Calu3 (cell line): Measurements from ENCODE around the gene PDZK1IP1. TPM values are rescaled to one million over a fixed set of nuclear protein-coding genes. Genes with fewer than 3 reads are reported as not detected.

Source experiments
- BruUV-seq: library from RNA; stranded (reverse); fragments of 400-500 nt; replicated peaks from 2 replicates; lab custom pipeline; 2021; lab: Mats Ljungman, UMichigan
- CTCF ChIA-PET: fragments of 300-600 bp; sonication (Branson Sonifier 250); formaldehyde crosslinking; loops from one replicate; lab custom pipeline; 2022; ENCODE audit warnings: antibody characterized with exemption; lab: Charles Lee
- DNase-seq: peaks from one replicate; pipeline ENCODE4 v3.0.0; 2022
- H3K27ac Mint-ChIP-seq: one replicate; pipeline ENCODE4 v1.8.0; 2022; ENCODE audit warnings: mixed read lengths; ENCODE audit not compliant: unreplicated experiment
- H3K27me3 Mint-ChIP-seq: one replicate; pipeline ENCODE4 v1.8.0; 2022; ENCODE audit warnings: mixed read lengths; ENCODE audit not compliant: unreplicated experiment
- H3K36me3 Mint-ChIP-seq: one replicate; pipeline ENCODE4 v1.8.0; 2022; ENCODE audit warnings: mild to moderate bottlenecking, moderate library complexity, mixed read lengths; ENCODE audit not compliant: insufficient read depth, unreplicated experiment
- H3K4me1 Mint-ChIP-seq: one replicate; pipeline ENCODE4 v1.8.0; 2022; ENCODE audit warnings: mild to moderate bottlenecking, low read depth, mixed read lengths; ENCODE audit not compliant: unreplicated experiment
- H3K4me3 Mint-ChIP-seq: one replicate; pipeline ENCODE4 v1.8.0; 2022; ENCODE audit warnings: mild to moderate bottlenecking, low read depth, moderate library complexity, mixed read lengths; ENCODE audit not compliant: unreplicated experiment
- H3K9me3 Mint-ChIP-seq: one replicate; pipeline ENCODE4 v1.8.0; 2022; ENCODE audit warnings: low read depth, mixed read lengths; ENCODE audit not compliant: unreplicated experiment
- intact Hi-C: fragments of 100-400 bp; cut with micrococcal nuclease; formaldehyde crosslinking; loops from one replicate; pipeline ENCODE4 v1.10.0; 2022; ENCODE audit not compliant: unreplicated experiment
- total RNA-seq: library from RNA; stranded (reverse); gene quantifications from 2 replicates; pipeline ENCODE4 v1.2.3, GENCODE V29; 2022
- TF ChIP-seq, protein P1 (sequence below): fragments of 200-600 bp; IDR thresholded peaks from one replicate; pipeline ENCODE4 v1.8.0; 2022; ENCODE audit warnings: antibody characterized with exemption; ENCODE audit not compliant: unreplicated experiment

PDZK1IP1 gene
- total RNA-seq, 1 experiment from 2014 or later = 327 TPM

GRCh38 chr1:47137925-47138615 lies 51.8 kb downstream of the PDZK1IP1 start:
- no TSS peak for BruUV-seq
- TF ChIP-seq, protein P1, sequence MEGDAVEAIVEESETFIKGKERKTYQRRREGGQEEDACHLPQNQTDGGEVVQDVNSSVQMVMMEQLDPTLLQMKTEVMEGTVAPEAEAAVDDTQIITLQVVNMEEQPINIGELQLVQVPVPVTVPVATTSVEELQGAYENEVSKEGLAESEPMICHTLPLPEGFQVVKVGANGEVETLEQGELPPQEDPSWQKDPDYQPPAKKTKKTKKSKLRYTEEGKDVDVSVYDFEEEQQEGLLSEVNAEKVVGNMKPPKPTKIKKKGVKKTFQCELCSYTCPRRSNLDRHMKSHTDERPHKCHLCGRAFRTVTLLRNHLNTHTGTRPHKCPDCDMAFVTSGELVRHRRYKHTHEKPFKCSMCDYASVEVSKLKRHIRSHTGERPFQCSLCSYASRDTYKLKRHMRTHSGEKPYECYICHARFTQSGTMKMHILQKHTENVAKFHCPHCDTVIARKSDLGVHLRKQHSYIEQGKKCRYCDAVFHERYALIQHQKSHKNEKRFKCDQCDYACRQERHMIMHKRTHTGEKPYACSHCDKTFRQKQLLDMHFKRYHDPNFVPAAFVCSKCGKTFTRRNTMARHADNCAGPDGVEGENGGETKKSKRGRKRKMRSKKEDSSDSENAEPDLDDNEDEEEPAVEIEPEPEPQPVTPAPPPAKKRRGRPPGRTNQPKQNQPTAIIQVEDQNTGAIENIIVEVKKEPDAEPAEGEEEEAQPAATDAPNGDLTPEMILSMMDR = no peak
- Mint-ChIP-seq H3K27me3 (peaks cover 37% of the 10 kb centered on the region), H3K27ac (no peak overlapping the region), H3K9me3 (no peaks in the 10 kb centered on the region), H3K4me3 (no peak overlapping the region), H3K36me3 (no peaks in the 10 kb centered on the region), H3K4me1 (no peaks in the 10 kb centered on the region)
- no peak for DNase-seq
- CTCF ChIA-PET = no interaction called here
- intact Hi-C loops = no loop called here

DNA sequence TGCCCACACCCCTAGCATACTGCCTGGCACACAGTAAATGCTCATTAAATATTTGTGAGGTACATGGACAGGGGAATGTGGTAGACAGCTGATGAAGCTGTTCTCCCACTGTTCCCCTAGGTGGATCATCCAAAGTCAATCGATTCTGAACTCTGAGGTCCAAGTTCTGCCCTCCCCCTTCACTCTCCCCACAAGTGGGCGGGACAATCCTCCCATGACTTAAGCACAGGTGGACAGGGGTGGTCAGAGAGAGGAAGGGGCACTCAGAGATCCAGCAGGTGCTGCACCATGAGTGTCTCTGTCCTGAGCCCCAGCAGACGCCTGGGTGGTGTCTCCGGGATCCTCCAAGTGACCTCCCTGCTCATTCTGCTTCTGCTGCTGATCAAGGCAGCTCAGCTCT lies 52.6 kb downstream of the PDZK1IP1 start, which contains the start of gene CYP4A22:
Gene CYP4A22 (plus strand): TSS at position 244 of the 400 bp plus-strand sequence. CDS start 45 bp downstream, at position 289.
- Mint-ChIP-seq H3K27me3 (peaks cover 32% of the 10 kb centered on the region), H3K4me3 (no peak within 1 kb of the TSS), H3K36me3 (no peaks in the 10 kb centered on the region), H3K27ac (no peak within 1 kb of the TSS), H3K4me1 (no peaks in the 10 kb centered on the region), H3K9me3 (no peaks in the 10 kb centered on the region)
- CTCF ChIA-PET = no interaction called here
- TF ChIP-seq, protein P1 = no peak
- DNase-seq = no peak
- no TSS peak for BruUV-seq
- intact Hi-C loops = no loop called here

Other genes starting within 250 kb of the PDZK1IP1 start
- gene CYP4A11, start 248.6 kb downstream of the PDZK1IP1 start, total RNA-seq = not detected in 2 replicates
- gene CYP4X1, start 166.4 kb downstream of the PDZK1IP1 start, total RNA-seq = 0.21 and 0.27 TPM in 2 replicates
- gene CYP4Z1, start 122.8 kb downstream of the PDZK1IP1 start, total RNA-seq = not detected in 2 replicates
- gene CYP4A22, start 52.6 kb downstream of the PDZK1IP1 start, total RNA-seq = not detected in 2 replicates
- gene TAL1, start 42.2 kb upstream of the PDZK1IP1 start, total RNA-seq = not detected in 2 replicates
- 52.5 and 62.4 TPM in 2 replicates for gene STIL, start 124.1 kb upstream of the PDZK1IP1 start, total RNA-seq
- gene CMPK1, start 143.8 kb upstream of the PDZK1IP1 start, total RNA-seq = 162 and 170 TPM in 2 replicates
- gene FOXE3, start 226.2 kb upstream of the PDZK1IP1 start, total RNA-seq = not detected in 2 replicates
- gene FOXD2, start 248.0 kb upstream of the PDZK1IP1 start, total RNA-seq = 0.68 and 0.78 TPM in 2 replicates